Activated B cell treated with CpG ODN at 0.5 μM for 24 hours (primary cell): Measurements from ENCODE around the gene TUBB2A. TPM values are rescaled to one million over a fixed set of nuclear protein-coding genes. Genes with fewer than 3 reads are reported as not detected.
"Not testable (repeated sequence)": the region's sequence is repeated elsewhere in the genome, so short reads cannot be mapped to it uniquely, and the experiment has no call there.

Experiments
- ATAC-seq: fragments of 200-7000 bp; cut with Tn5 transposase; one replicate; pipeline ENCODE4 v1.10.0; 2021; ENCODE audit warnings: low read depth, mild to moderate bottlenecking, moderate library complexity
- CTCF ChIA-PET: fragments of 350-600 bp; sonication (Branson Sonifier 250); formaldehyde crosslinking; loops from one replicate; lab custom pipeline; 2021; ENCODE audit warnings: antibody characterized with exemption; lab: Charles Lee
- POLR2A ChIA-PET: fragments of 350-600 bp; sonication (Branson Sonifier 250); formaldehyde crosslinking; loops from one replicate; lab custom pipeline; 2021; ENCODE audit warnings: antibody characterized with exemption; lab: Charles Lee
- DNase-seq: peaks from one replicate; pipeline ENCODE4 v3.0.0; 2022
- H3K27ac Mint-ChIP-seq: one replicate; pipeline ENCODE4 v1.8.0; 2020; ENCODE audit warnings: mixed read lengths
- H3K27me3 Mint-ChIP-seq: one replicate; pipeline ENCODE4 v1.8.0; 2021; ENCODE audit warnings: mixed read lengths
- H3K36me3 Mint-ChIP-seq: one replicate; pipeline ENCODE4 v1.8.0; 2021; ENCODE audit warnings: low read depth, mixed read lengths
- H3K4me1 Mint-ChIP-seq: one replicate; pipeline ENCODE4 v1.8.0; 2021; ENCODE audit warnings: mixed read lengths
- H3K4me3 Mint-ChIP-seq: one replicate; pipeline ENCODE4 v1.8.0; 2020; ENCODE audit warnings: mild to moderate bottlenecking, mixed read lengths
- H3K9me3 Mint-ChIP-seq: one replicate; pipeline ENCODE4 v1.8.0; 2020; ENCODE audit warnings: mixed read lengths
- intact Hi-C: fragments of 100-400 bp; cut with micrococcal nuclease; formaldehyde crosslinking; loops from one replicate; pipeline ENCODE4 v1.15.1; 2024
- total RNA-seq: library from RNA; stranded (reverse); gene quantifications from 2 replicates; pipeline ENCODE4 v1.2.3, GENCODE V29; 2022
- TF ChIP-seq, protein P1 (sequence below): fragments of 200-600 bp; IDR thresholded peaks from one replicate; pipeline ENCODE4 v1.8.0; 2022; ENCODE audit warnings: antibody characterized with exemption, mild to moderate bottlenecking

Gene TUBB2A
- total RNA-seq, 1 donor from 2014 or later = 3.3 TPM

GRCh38 chr6:3202999-3203696, 45.8 kb upstream of the TUBB2A start:
- Mint-ChIP-seq H3K27me3 (peaks cover 4% of the 10 kb centered on the region), H3K4me1 (peaks cover 23% of the 10 kb centered on the region), H3K4me3 (no peak overlapping the region), H3K36me3 (peaks cover 12% of the 10 kb centered on the region), H3K27ac (no peak overlapping the region), H3K9me3 (peaks cover 17% of the 10 kb centered on the region)
- intact Hi-C loops = no loop called here
- DNase-seq = no peak
- no peak for ATAC-seq
- ChIA-PET CTCF (no interaction called here), POLR2A (interaction anchor here (0.6 kb wide), 1 partner anchor 79 kb away, joined by 3 read pairs; no protein-coding TSS in a partner anchor)
- TF ChIP-seq, protein P1, sequence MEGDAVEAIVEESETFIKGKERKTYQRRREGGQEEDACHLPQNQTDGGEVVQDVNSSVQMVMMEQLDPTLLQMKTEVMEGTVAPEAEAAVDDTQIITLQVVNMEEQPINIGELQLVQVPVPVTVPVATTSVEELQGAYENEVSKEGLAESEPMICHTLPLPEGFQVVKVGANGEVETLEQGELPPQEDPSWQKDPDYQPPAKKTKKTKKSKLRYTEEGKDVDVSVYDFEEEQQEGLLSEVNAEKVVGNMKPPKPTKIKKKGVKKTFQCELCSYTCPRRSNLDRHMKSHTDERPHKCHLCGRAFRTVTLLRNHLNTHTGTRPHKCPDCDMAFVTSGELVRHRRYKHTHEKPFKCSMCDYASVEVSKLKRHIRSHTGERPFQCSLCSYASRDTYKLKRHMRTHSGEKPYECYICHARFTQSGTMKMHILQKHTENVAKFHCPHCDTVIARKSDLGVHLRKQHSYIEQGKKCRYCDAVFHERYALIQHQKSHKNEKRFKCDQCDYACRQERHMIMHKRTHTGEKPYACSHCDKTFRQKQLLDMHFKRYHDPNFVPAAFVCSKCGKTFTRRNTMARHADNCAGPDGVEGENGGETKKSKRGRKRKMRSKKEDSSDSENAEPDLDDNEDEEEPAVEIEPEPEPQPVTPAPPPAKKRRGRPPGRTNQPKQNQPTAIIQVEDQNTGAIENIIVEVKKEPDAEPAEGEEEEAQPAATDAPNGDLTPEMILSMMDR = no peak

DNA sequence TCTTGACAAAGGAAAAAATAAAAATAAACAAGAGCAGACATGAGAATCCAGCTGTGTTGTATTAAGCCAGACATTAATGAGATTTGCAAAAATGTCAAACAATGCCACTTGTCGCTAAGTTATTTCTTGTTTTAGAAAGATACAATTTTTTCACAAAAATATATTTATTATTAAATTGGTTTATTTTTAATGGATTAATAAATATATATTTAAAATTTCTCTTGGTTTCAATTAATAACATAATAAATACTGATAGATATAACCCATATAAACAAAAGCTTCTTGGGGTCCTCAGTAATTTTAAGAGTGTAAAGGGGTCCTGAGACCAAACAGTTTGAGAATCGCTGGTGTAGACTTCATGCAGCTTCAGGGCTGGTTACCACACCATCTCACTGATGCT, 44.0 kb upstream of the TUBB2A start:
- ChIA-PET CTCF (no interaction called here), POLR2A (no interaction called here)
- intact Hi-C loops = no loop called here
- Mint-ChIP-seq H3K9me3 (peaks cover 17% of the 10 kb centered on the region), H3K27ac (no peak overlapping the region), H3K4me1 (peaks cover 23% of the 10 kb centered on the region), H3K4me3 (no peak overlapping the region), H3K36me3 (peaks cover 12% of the 10 kb centered on the region), H3K27me3 (peaks cover 1% of the 10 kb centered on the region)
- no peak for ATAC-seq
- TF ChIP-seq, protein P1 = no peak
- DNase-seq = no peak

DNA sequence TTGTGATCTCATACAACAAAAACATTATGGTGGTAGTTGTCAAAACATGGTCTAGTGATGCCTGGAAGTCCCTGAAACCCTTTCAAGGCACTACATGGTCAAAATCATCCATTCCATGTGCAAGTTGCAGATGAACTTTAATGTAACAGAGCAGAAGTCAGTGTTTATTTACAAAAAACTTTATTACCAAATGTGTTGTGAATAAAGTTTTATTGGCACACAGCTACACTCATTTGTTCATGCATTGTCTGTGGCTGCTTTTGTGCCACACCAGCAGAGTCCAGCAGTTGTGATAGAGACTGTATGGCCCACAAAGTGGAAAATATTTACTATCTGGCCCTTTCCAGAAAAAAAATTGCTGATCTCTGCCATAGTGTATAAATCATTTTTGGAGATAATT, 43.3 kb upstream of the TUBB2A start:
- TF ChIP-seq, protein P1 = no peak
- no peak overlapping the region for H3K4me3 Mint-ChIP-seq
- H3K27ac Mint-ChIP-seq = no peak overlapping the region
- peaks cover 1% of the 10 kb centered on the region for H3K27me3 Mint-ChIP-seq
- CTCF ChIA-PET = no interaction called here
- intact Hi-C loops = no loop called here
- ATAC-seq (no peak), DNase-seq (no peak)
- POLR2A ChIA-PET = no interaction called here
- H3K9me3 Mint-ChIP-seq = peaks cover 17% of the 10 kb centered on the region
- H3K4me1 Mint-ChIP-seq = peaks cover 21% of the 10 kb centered on the region
- H3K36me3 Mint-ChIP-seq = peaks cover 12% of the 10 kb centered on the region

GRCh38 chr6:3199382-3199781, 42.0 kb upstream of the TUBB2A start:
- intact Hi-C loops = no loop called here
- no peak overlapping the region for H3K4me3 Mint-ChIP-seq
- ChIA-PET CTCF (no interaction called here), POLR2A (no interaction called here)
- H3K36me3 Mint-ChIP-seq = peaks cover 8% of the 10 kb centered on the region
- DNase-seq (no peak), ATAC-seq (no peak)
- H3K27ac Mint-ChIP-seq = no peak overlapping the region
- H3K27me3 Mint-ChIP-seq = peaks cover 1% of the 10 kb centered on the region
- TF ChIP-seq, protein P1 = no peak
- peaks cover 15% of the 10 kb centered on the region for H3K4me1 Mint-ChIP-seq
- peaks cover 12% of the 10 kb centered on the region for H3K9me3 Mint-ChIP-seq

DNA sequence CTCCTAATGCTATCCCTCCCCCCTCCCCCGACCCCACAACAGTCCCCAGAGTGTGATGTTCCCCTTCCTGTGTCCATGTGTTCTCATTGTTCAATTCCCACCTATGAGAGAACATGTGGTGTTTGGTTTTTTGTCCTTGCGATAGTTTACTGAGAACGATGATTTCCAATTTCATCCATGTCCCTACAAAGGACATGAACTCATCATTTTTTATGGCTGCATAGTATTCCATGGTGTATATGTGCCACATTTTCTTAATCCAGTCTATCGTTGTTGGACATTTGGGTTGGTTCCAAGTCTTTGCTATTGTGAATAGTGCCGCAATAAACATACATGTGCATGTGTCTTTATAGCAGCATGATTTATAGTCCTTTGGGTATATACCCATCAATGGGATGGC, 40.4 kb upstream of the TUBB2A start:
- H3K27me3 Mint-ChIP-seq, H3K4me1 Mint-ChIP-seq, H3K36me3 Mint-ChIP-seq, DNase-seq, CTCF ChIA-PET, ATAC-seq, intact Hi-C loops, H3K9me3 Mint-ChIP-seq, POLR2A ChIA-PET, H3K27ac Mint-ChIP-seq, H3K4me3 Mint-ChIP-seq: not testable (repeated sequence)
